ENCODE measurements around the gene WNT8B.

DNA sequence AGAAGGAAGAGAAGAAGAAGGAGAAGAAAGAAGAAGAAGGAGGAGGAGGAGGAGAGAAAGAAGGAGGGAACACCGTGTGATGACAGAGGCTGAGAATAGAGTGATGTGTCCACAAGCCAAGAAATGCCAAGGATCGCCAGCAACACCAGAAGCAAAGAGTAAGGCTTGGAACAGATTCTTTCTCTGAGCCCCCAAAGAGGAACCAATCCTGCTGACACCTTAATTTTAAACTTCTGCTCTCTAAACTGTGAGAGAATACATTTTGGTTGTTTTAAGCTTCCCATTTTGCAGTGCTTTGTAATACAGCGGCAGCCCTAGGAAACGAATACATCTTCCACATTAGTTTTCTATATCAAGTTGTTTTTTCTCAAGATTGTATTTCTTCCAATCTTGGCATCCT lies 13.9 kb upstream of the WNT8B start:
- TF ChIP-seq TBL1XR1 (IDR thresholded peaks at IDR 0.05; ENCODE audit: borderline replicate concordance, low read length, partially characterized antibody) (no peak), ZBTB1 (CRISPR knock-in tag; IDR thresholded peaks at IDR 0.05; ENCODE audit: borderline replicate concordance) (no peak), POLR2A (IDR thresholded peaks at IDR 0.05; ENCODE audit: insufficient read depth in 1 of 2, low read depth in 2 of 2, low read length in 2 of 2) (no peak)

All from HepG2 (cell line).